T-helper 1 cell treated with Interleukin-12 subunit alpha and Interleukin-12 subunit beta and Interleukin-4 antibody, amounts not matched to agents 30 ng/mL and 1 ng/mL, for 36 hours (primary cell): ENCODE data around the gene ZNF621. TPM values are rescaled to one million over a fixed set of nuclear protein-coding genes. Genes with fewer than 3 reads are reported as not detected.
"Not testable (repeated sequence)": the region's sequence is repeated elsewhere in the genome, so short reads cannot be mapped to it uniquely, and the experiment has no call there.

ENCODE experiments used
- intact Hi-C: fragments of 100-400 bp; cut with micrococcal nuclease; formaldehyde crosslinking; loops from one replicate; pipeline ENCODE4 v1.15.1; 2024
- total RNA-seq: library from RNA; stranded (reverse); gene quantifications from 2 replicates; pipeline ENCODE4 v1.2.3, GENCODE V29; 2022

Gene ZNF621
- total RNA-seq, 1 donor from 2014 or later, result 23.6 TPM

- intact Hi-C loops, result no loop called here
Measured at GRCh38 chr3:40532252-40532651, 7.5 kb downstream of the ZNF621 start.

GRCh38 chr3:40534283-40534682 lies 9.5 kb downstream of the ZNF621 start:
- intact Hi-C loops, result no loop called here

GRCh38 chr3:40546816-40547215 lies 22.1 kb downstream of the ZNF621 start:
- intact Hi-C loops, result no loop called here

GRCh38 chr3:40550167-40550566 lies 25.4 kb downstream of the ZNF621 start:
- intact Hi-C loops, result no loop called here

- intact Hi-C loops, result no loop called here
Measured at GRCh38 chr3:40557575-40558161, 32.9 kb downstream of the ZNF621 start.

- intact Hi-C loops, result not testable (repeated sequence)
Measured at GRCh38 chr3:40562482-40562881, 37.7 kb downstream of the ZNF621 start.

- intact Hi-C loops, result not testable (repeated sequence)
Measured at GRCh38 chr3:40565629-40566028, 40.9 kb downstream of the ZNF621 start.

- intact Hi-C loops, result no loop called here
Measured at GRCh38 chr3:40566694-40567093, 41.9 kb downstream of the ZNF621 start.

GRCh38 chr3:40572588-40572987 lies 47.8 kb downstream of the ZNF621 start:
- intact Hi-C loops, result no loop called here

- intact Hi-C loops, result no loop called here
Measured at GRCh38 chr3:40574050-40574449, 49.3 kb downstream of the ZNF621 start.

GRCh38 chr3:40574661-40575060 lies 49.9 kb downstream of the ZNF621 start:
- intact Hi-C loops, result no loop called here

- intact Hi-C loops, result no loop called here
Measured at GRCh38 chr3:40576396-40576795, 51.6 kb downstream of the ZNF621 start.

- intact Hi-C loops, result loop anchor here (1.0 to 10.0 kb wide), 8 partner anchors 253 to 1862 kb away; no protein-coding TSS in a partner anchor
Measured at GRCh38 chr3:40580494-40581091, 55.8 kb downstream of the ZNF621 start.

- intact Hi-C loops, result loop anchor here (2.0 to 10.0 kb wide), 3 partner anchors 394 to 1861 kb away; no protein-coding TSS in a partner anchor
Measured at GRCh38 chr3:40581166-40581565, 56.4 kb downstream of the ZNF621 start.

GRCh38 chr3:40582401-40583027 lies 57.8 kb downstream of the ZNF621 start:
- intact Hi-C loops, result loop anchor here (5.0 to 10.0 kb wide), 2 partner anchors 392 to 1860 kb away; no protein-coding TSS in a partner anchor

GRCh38 chr3:40583691-40584090 lies 58.9 kb downstream of the ZNF621 start:
- intact Hi-C loops, result loop anchor here (1.0 to 10.0 kb wide), 3 partner anchors 391 to 1859 kb away; no protein-coding TSS in a partner anchor

GRCh38 chr3:40584625-40585189 lies 59.9 kb downstream of the ZNF621 start:
- intact Hi-C loops, result loop anchor here (1.0 to 10.0 kb wide), 3 partner anchors 390 to 1858 kb away; no protein-coding TSS in a partner anchor

- intact Hi-C loops, result loop anchor here (10.0 kb wide), 1 partner anchor 389 kb away; no protein-coding TSS in a partner anchor
Measured at GRCh38 chr3:40585381-40586016, 60.7 kb downstream of the ZNF621 start.

- intact Hi-C loops, result loop anchor here (10.0 kb wide), 1 partner anchor 388 kb away; no protein-coding TSS in a partner anchor
Measured at GRCh38 chr3:40586901-40587300, 62.1 kb downstream of the ZNF621 start.

GRCh38 chr3:40588406-40588805 lies 63.6 kb downstream of the ZNF621 start:
- intact Hi-C loops, result loop anchor here (10.0 kb wide), 1 partner anchor 386 kb away; no protein-coding TSS in a partner anchor
